Suprapubic skin (tissue), 4 donors: ENCODE data around the gene CBR3.

Experiments used
- EP300 ChIP-seq: sonication (generic); formaldehyde crosslinking; IDR thresholded peaks from one replicate; pipeline ENCODE4 v1.6.1; 2017; ENCODE audit warnings: antibody characterized with exemption
- POLR2A ChIP-seq, 2 donors: fragments of 450-650 bp; IDR thresholded peaks; one replicate each; pipeline ENCODE4 v1.6.1; 2017; ENCODE audit warnings: antibody characterized with exemption in 2 of 2, mild to moderate bottlenecking in 2 of 2, moderate library complexity in 2 of 2
- POLR2AphosphoS5 ChIP-seq, 3 donors: sonication (generic); formaldehyde crosslinking; IDR thresholded peaks; one replicate each; pipeline ENCODE4 v1.6.1; 2017; ENCODE audit warnings: antibody characterized with exemption in 3 of 3
- TF ChIP-seq, protein P1 (sequence below), 2 donors: fragments of 200-600 bp in 1 of 2; fragments of 450-650 bp in 1 of 2; sonication (generic) in 1 of 2; IDR thresholded peaks; one replicate each; pipeline ENCODE4 v1.5.1; 2016 to 2019; ENCODE audit warnings: antibody characterized with exemption in 2 of 2, mild to moderate bottlenecking in 1 of 2, moderate library complexity in 1 of 2

DNA sequence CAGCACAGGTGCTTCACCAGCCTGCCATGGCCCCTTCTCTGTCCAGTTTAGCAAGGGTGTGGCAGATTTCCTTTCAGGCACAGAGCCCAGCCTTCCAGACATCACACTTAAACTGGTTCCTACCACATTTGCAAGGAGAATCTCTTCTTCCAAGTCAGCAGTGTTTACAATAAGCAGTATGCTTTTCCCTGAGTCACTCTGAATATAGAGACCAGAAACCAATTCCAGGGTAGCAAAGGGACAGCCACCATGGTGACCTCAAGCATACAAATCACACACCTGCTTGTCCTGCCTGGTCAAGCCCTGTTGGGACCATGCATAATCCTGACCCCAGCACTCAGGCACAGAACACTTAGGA is 8.7 kb upstream of the CBR3 start:
- TF ChIP-seq, protein P1, sequence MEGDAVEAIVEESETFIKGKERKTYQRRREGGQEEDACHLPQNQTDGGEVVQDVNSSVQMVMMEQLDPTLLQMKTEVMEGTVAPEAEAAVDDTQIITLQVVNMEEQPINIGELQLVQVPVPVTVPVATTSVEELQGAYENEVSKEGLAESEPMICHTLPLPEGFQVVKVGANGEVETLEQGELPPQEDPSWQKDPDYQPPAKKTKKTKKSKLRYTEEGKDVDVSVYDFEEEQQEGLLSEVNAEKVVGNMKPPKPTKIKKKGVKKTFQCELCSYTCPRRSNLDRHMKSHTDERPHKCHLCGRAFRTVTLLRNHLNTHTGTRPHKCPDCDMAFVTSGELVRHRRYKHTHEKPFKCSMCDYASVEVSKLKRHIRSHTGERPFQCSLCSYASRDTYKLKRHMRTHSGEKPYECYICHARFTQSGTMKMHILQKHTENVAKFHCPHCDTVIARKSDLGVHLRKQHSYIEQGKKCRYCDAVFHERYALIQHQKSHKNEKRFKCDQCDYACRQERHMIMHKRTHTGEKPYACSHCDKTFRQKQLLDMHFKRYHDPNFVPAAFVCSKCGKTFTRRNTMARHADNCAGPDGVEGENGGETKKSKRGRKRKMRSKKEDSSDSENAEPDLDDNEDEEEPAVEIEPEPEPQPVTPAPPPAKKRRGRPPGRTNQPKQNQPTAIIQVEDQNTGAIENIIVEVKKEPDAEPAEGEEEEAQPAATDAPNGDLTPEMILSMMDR (IDR thresholded peaks at IDR 0.05) = no peak
- TF ChIP-seq EP300 = no peak
- no peak for TF ChIP-seq POLR2A (IDR thresholded peaks at IDR 0.05)
- TF ChIP-seq POLR2AphosphoS5 (IDR thresholded peaks at IDR 0.05) = no peak
